HG03039 (cell line): ENCODE measurements around the gene AMHR2.
A peak's percentile ranks its signal among the peaks of the same experiment; 100 is the strongest.
"Not testable (repeated sequence)": the region's sequence is repeated elsewhere in the genome, so short reads cannot be mapped to it uniquely, and the experiment has no call there.

Experiments used
- ATAC-seq: cut with Tn5 transposase; IDR thresholded peaks from one replicate; pipeline ENCODE4 v1.9.1; 2021; ENCODE audit warnings: mild to moderate bottlenecking, moderate library complexity; ENCODE audit not compliant: unreplicated experiment

AMHR2 gene

GRCh38 chr12:53414756-53415417 is 8.8 kb upstream of the AMHR2 start:
- no peak for ATAC-seq

- ATAC-seq: not testable (repeated sequence)
Measured at GRCh38 chr12:53415752-53416389, 7.8 kb upstream of the AMHR2 start.

- ATAC-seq: not testable (repeated sequence)
Measured at GRCh38 chr12:53417291-53417816, 6.3 kb upstream of the AMHR2 start.

- no peak for ATAC-seq
Measured at GRCh38 chr12:53418221-53418620, 5.4 kb upstream of the AMHR2 start.

- no peak for ATAC-seq
Measured at GRCh38 chr12:53419756-53420155, 3.9 kb upstream of the AMHR2 start.

- not testable (repeated sequence) for ATAC-seq
Measured at GRCh38 chr12:53422247-53422646, 1.4 kb upstream of the AMHR2 start.

GRCh38 chr12:53424626-53425514 is 1.2 kb downstream of the AMHR2 start:
- no peak for ATAC-seq

GRCh38 chr12:53425515-53426150 is 2.0 kb downstream of the AMHR2 start:
- no peak for ATAC-seq

- no peak for ATAC-seq
Measured at GRCh38 chr12:53427905-53428594, 4.4 kb downstream of the AMHR2 start.

GRCh38 chr12:53428741-53429140 is 5.1 kb downstream of the AMHR2 start:
- no peak for ATAC-seq

- no peak for ATAC-seq
Measured at GRCh38 chr12:53430116-53430515, 6.5 kb downstream of the AMHR2 start.

- ATAC-seq: no peak
Measured at GRCh38 chr12:53431187-53431586, 7.5 kb downstream of the AMHR2 start.

GRCh38 chr12:53435326-53435725 is 11.7 kb downstream of the AMHR2 start:
- ATAC-seq: not testable (repeated sequence)

- ATAC-seq: not testable (repeated sequence)
Measured at GRCh38 chr12:53439582-53439981, 15.9 kb downstream of the AMHR2 start.

- peak; percentile 98 for ATAC-seq
Measured at GRCh38 chr12:53441040-53441833, 17.6 kb downstream of the AMHR2 start, which contains the start of gene PRR13. Gene PRR13 (plus strand): TSS chr12:53441734. CDS start chr12:53442715, 981 bp downstream.

GRCh38 chr12:53443955-53444354 is 20.3 kb downstream of the AMHR2 start:
- no peak for ATAC-seq

GRCh38 chr12:53444593-53445325 is 21.1 kb downstream of the AMHR2 start:
- ATAC-seq: not testable (repeated sequence)

GRCh38 chr12:53450936-53451335 is 27.3 kb downstream of the AMHR2 start:
- no peak for ATAC-seq
